ENCODE results near the gene RABEP2.

GRCh38 chr16:28876973-28877654 lies 47.9 kb downstream of the RABEP2 start:
- TF ChIP-seq CTCF (IDR thresholded peaks at IDR 0.05), result no peak
- no peak for TF ChIP-seq POLR2A (IDR thresholded peaks at IDR 0.05)
